GM12891 (cell line): ENCODE measurements around the gene MARCHF3.

Experiments used
- DNase-seq: peaks from one replicate; pipeline ENCODE4 v3.0.0; 2011; ENCODE audit warnings: low spot score; ENCODE audit not compliant: insufficient read length
- FAIRE-seq: peaks from 2 replicates; lab custom pipeline; 2011; peaks lifted over from hg19 to GRCh38; lab: Jason Lieb, UNC
- PAX5 ChIP-seq: IDR thresholded peaks from 2 replicates; pipeline ENCODE4 v1.6.1; 2011; ENCODE audit warnings: low read length, moderate library complexity, mild to moderate bottlenecking; ENCODE audit not compliant: insufficient read depth, severe bottlenecking
- POLR2A ChIP-seq: IDR thresholded peaks from 2 replicates; pipeline ENCODE4 v1.6.1; 2011; ENCODE audit warnings: low read depth, low read length, control low read depth
- POLR2AphosphoS5 ChIP-seq: IDR thresholded peaks from 2 replicates; pipeline ENCODE4 v1.6.1; 2011; ENCODE audit warnings: low read depth, low read length, control low read depth
- POU2F2 ChIP-seq: IDR thresholded peaks from 2 replicates; pipeline ENCODE4 v1.6.1; 2011; ENCODE audit warnings: low read depth, mild to moderate bottlenecking, control low read depth, low read length, moderate library complexity
- SPI1 ChIP-seq: IDR thresholded peaks from 2 replicates; pipeline ENCODE4 v1.6.1; 2011; ENCODE audit warnings: low read depth, low read length, control low read depth
- TAF1 ChIP-seq: IDR thresholded peaks from 2 replicates; pipeline ENCODE4 v1.6.1; 2011; ENCODE audit warnings: low read depth, low read length, control low read depth

Gene MARCHF3

DNA sequence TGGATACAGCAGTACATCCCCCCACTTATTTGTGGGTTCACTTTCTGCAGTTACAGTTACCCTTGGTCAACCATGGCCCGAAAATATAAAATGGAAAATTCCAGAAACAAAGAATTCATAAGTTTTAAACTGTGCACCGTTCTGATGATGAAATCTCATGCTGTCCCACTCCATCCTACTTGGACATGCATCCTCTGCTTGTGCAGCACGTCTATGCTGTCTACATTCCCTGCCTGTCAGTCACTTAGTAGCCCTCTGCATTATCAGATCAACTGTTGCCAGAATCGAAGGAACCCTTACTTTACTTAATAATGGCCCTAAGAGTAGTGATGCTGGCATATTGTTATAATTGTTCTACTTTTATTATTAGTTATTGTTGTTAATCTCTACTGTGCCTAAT is 14.6 kb downstream of the MARCHF3 start:
- TF ChIP-seq SPI1 (no peak), POLR2AphosphoS5 (no peak), POLR2A (no peak), POU2F2 (no peak), TAF1 (no peak), PAX5 (no peak)
- FAIRE-seq: no peak

DNA sequence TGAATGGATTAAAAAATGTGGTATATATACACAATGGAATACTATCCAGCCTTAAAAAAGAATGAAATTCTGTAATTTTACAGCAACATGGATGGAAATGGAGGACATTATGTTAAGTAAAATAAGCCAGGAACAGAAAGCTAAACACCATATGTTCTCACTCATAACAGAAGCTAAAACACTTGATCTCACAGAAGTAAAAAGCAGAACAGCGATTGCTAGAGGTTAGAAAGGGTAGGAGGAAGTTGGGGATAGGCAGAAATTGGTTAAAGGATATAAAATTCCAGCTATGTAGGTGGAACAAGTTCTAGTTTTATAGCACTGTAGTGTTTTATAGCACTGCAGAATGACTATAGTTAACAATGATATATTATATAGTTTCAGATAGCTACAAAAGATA is 15.8 kb downstream of the MARCHF3 start:
- DNase-seq (no peak), FAIRE-seq (peak; percentile 84)
- peak; percentile 93 for TF ChIP-seq SPI1
- TF ChIP-seq POLR2AphosphoS5: no peak

More for the DNA sequence above, 14.6 kb downstream of the MARCHF3 start:
- no peak for DNase-seq

DNA sequence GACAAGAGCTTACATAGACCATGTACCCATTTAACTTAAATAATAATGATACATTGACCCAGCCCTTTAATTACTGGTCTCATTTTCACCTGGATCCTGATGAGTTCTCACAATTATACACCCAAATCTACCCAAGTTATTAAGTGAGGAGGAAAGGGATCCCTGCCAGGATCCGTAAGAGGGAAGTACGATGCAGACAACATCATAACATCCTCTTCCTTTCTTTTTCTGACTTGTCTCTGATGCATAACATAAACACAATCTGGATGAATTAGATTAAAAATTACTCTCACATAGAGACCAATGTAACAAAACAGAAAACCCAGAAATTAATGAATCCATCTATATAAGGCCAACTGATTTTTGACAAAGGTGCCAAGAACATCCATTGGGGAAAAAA is 17.0 kb downstream of the MARCHF3 start:
- FAIRE-seq (no peak), DNase-seq (no peak)
- no peak for TF ChIP-seq TAF1
- TF ChIP-seq POLR2AphosphoS5: no peak
- no peak for TF ChIP-seq POU2F2
- no peak for TF ChIP-seq PAX5
- no peak for TF ChIP-seq POLR2A
- no peak for TF ChIP-seq SPI1

DNA sequence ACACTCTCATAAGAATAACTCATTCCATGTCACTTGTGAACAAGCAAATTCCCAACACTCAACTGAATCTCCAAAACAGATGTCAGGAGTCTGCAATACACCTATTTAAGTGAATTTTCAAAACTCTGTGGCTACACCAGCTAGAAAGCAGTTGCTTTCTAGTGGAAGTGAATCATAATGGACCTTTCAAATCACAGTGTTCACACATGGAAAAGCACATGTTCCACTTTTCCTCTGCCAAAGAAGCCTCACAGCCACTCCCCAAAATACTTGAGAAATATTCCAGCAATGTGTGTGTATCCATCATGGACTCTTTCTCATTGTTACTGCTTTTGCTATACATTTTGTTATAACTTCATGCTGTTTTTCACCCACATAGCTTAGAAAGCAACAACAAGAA is 17.4 kb downstream of the MARCHF3 start:
- DNase-seq (no peak), FAIRE-seq (peak; percentile 66)
- no peak for TF ChIP-seq POLR2A
- TF ChIP-seq TAF1: no peak
- no peak for TF ChIP-seq POU2F2
- no peak for TF ChIP-seq SPI1
- TF ChIP-seq POLR2AphosphoS5: no peak
- no peak for TF ChIP-seq PAX5

DNA sequence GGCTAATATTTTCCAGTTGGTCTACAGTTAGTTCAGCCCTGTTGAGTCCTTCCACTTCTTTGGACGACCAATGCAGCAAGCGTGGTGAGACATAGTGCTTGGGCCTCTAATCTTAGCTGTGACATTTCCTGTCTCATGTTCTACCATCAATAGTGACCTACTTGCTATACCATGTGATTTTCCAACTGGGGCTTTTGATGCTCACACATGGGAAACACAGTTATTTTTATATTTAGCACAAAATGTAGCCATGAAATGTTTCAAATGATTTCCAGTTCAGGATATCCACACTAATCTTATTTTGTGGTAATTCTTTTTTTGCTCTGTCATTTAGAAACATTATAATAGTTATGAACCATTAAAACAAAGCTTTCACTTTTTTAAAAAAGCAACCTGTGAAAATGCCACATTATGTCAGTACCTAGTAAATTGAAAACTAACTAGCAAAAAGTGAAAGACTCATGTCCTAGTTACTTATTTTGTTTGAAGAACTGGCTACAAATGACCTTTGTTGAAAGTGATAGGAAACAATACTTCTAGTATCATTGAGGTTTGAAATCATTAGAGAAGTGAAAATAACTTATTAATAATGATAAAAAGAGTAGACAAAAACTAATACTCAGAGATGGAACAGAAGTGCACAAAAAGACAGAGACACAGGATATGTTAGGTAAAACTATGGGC is 18.3 kb downstream of the MARCHF3 start:
- FAIRE-seq: peak; percentile 91
- TF ChIP-seq PAX5 (no peak), SPI1 (peak; percentile 26; the same call in 1 of the 2 replicates), POLR2A (peak; percentile 53; the same call in 1 of the 2 replicates), TAF1 (peak; percentile 25; the same call in 1 of the 2 replicates), POU2F2 (no peak), POLR2AphosphoS5 (0 out of 2 replicates have a peak, but pooled peaks have one; percentile 38)

DNA sequence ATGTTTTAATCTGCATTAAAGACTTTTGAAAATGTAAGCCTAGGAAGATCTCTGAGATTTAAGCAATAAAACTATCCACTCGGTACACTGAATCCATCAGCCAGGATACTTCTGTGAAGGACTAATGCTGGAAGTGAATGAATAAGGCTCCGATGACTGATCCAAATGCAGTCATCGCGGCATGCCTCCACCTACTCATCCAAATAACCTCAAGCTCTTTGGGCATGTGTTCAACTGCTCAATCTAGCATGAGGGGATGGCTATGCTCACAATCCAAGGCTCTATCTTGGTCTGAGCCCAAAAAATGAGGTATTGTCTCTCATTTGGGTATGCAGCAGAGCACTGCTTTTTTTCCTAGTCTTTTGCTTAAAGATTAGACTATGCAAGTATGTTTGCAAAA is 19.2 kb downstream of the MARCHF3 start:
- TF ChIP-seq PAX5 (no peak), POU2F2 (no peak), SPI1 (no peak), POLR2A (no peak), POLR2AphosphoS5 (no peak), TAF1 (no peak)
- DNase-seq (no peak), FAIRE-seq (no peak)

More for the DNA sequence above, 18.3 kb downstream of the MARCHF3 start:
- no peak for DNase-seq

DNA sequence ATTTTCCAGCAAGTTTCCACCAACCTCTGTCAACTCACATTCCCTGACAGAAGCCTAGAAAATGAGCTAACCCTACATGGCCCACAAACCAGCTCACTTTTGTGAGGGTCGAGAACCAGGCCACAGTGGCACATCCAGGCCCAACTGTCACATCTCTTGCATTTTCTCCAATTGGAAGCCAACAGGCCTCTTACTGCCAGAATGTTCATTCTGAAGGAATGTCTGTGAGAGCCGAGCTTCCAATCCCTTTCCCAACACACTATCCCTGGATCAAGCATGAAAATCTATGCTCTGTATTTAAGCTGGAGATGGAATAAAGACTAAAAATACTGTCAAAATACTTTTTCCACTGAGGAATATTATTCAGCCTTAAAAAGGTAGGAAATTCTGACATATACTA is 20.0 kb downstream of the MARCHF3 start:
- TF ChIP-seq PAX5 (no peak), SPI1 (no peak), POLR2AphosphoS5 (no peak), POLR2A (no peak), POU2F2 (no peak), TAF1 (no peak)
- no peak for FAIRE-seq
- DNase-seq: no peak

DNA sequence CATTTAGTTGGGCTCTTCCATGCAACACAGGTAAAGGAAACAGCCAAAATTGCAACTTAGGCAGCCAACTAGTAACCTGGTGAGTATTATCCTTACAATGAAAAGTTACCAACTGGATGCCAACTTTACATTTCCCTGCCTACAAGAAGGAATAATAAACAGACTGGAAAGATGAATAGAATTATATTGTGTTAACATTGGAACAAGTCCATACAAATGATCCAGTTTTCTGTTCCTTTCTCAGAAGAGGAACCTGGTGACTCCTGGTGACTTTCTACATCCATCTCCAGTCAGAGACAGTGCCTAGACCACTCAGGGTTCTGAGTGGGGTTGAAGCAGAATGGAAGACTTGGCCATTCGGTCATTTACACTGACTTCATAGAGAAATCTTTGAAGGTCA is 20.6 kb downstream of the MARCHF3 start:
- TF ChIP-seq TAF1 (no peak), SPI1 (no peak), POLR2AphosphoS5 (no peak), POU2F2 (no peak), POLR2A (no peak), PAX5 (no peak)
- FAIRE-seq (no peak), DNase-seq (no peak)

DNA sequence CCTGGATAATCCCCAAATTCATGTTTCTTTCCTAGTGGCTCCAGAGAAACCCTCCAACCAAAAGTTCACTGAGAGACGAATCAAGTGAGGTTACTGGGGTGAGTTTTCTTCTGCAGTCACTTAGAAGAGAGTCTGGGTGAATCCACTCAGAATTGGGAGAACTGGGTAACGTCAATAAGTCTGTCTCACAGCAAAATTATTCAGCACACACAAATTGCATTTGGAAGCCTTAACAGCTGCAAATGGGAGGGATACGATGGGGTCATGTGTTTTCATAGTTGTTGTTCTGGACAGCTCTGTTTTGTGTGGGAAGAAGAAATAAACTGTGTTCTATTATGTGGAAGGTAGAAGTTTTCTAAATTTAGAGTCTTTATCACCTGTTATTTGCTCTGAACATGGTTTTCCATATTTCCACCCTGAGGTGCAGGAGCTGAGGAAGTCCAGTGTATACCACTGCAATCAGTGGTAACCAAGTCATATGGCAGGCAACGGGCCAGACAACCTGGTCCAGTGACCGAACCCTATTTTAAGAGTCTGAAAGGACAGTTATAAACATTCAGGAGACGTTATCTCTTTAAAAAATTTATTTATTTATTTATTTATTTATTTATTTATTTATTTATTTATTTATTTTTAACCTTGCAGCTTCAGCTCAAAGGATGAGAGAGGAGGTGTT is 21.9 kb downstream of the MARCHF3 start:
- no peak for TF ChIP-seq POU2F2
- no peak for TF ChIP-seq PAX5
- TF ChIP-seq POLR2AphosphoS5: no peak
- no peak for TF ChIP-seq TAF1
- no peak for TF ChIP-seq POLR2A
- TF ChIP-seq SPI1: no peak
- DNase-seq: no peak
- FAIRE-seq: no peak
